HL-60/S4 treated with retinoic acid at 250 ng/mL for 4 days and 3 days (cell line): ENCODE measurements around the gene EFL1.
"Not testable (repeated sequence)": the region's sequence is repeated elsewhere in the genome, so short reads cannot be mapped to it uniquely, and the experiment has no call there.

Experiments
- in situ Hi-C: fragments of 300-500 bp; cut with MboI; formaldehyde crosslinking; loops from 2 replicates; pipeline ENCODE4 v1.7.0; 2022; ENCODE audit warnings: low sequenced_read_pairs

The EFL1 gene

DNA sequence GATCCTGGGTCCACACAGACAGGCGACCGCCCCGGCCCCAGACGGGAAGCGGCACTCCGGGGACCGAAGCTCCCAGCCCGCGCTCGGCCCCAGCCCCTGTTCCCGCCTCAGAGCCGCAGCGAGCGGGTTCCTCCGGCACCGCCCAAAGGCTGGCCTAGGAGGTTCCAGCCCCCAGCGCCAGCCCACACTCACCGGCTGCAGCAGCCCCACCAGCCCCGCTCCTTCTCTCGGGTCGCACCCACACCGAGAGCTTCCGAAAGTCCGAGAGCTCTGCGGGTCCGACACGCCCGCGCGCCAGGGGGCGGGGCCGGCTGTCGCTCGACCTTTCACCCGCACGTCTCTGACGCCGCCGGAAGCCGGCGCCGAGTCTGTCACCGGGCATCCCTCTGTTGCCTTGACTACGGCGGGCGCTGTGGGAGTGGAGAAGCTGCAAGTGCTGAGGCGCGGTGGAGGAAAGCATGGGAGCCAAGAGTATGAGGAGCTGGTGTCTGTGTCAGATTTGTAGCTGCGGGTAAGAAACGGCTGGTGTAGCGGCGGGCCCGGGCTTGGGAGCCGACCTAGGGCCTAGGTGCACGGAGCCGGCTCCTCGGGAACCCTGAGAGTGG, at the start of gene EFL1, which contains the start of gene SAXO2:
TSS of gene EFL1 (minus strand) at position 313 of the 605 bp plus-strand sequence. CDS start 956 bp downstream, outside the sequence.
TSS of gene SAXO2 (plus strand) at position 397 of the 605 bp plus-strand sequence. CDS start at position 459, 62 bp downstream.
- in situ Hi-C loops: no loop called here

DNA sequence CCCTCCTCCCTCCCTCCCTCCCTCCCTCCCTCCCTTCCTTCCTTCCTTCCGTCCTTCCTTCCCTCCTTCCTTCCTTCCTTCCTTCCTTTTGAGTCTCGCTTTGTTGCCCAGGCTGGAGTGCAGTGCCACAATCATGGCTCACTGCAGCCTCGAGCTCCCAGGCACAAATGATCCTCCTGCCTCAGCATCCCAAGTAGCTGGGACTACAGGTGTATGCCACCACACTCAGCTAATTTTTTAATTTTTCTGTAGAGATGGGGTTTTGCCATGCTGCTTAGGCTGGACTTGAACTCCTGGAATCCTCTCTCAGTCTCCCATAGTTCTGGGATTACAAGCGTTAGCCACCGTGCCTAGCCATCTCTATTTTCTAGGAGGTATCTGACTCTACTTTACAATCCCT, 48.8 kb upstream of the EFL1 start:
- in situ Hi-C loops: not testable (repeated sequence)

DNA sequence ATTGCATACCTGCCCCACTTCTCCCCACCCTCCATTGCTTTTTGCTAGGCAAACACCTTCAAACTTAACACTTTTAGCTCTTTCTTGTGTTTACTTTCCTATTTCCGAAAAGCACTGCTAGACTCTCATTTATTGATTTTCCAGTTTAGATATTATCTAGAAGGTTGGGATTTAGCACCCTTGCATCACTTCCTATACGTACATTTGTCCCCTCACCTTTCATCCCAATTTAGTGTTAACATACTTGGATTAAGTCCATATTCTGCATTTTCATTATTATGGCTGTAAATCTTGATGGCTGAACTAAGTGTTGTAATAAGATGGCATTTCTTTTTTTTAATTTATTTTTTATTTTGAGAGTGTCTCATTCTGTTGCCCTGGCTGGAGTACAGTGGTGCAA, 47.3 kb upstream of the EFL1 start:
- in situ Hi-C loops: no loop called here

DNA sequence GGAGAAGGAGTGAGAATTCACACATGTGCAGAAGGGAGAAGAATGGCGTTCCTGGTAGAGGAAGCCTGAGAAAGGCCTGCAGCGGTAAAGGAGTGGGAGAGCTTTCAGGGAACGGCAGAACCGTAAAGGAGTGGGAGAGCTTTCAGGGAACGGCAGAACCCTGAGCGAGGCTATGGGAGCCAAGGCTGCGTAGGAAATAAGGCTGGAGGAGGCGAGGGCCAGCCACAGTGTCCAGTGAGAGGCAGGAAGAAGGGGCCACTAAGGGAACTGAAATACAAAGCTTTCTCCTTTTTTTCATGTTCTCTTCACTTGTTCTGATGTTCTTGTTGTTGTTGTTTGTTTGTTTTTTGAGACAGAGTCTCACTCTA, 45.2 kb upstream of the EFL1 start:
- in situ Hi-C loops: no loop called here

DNA sequence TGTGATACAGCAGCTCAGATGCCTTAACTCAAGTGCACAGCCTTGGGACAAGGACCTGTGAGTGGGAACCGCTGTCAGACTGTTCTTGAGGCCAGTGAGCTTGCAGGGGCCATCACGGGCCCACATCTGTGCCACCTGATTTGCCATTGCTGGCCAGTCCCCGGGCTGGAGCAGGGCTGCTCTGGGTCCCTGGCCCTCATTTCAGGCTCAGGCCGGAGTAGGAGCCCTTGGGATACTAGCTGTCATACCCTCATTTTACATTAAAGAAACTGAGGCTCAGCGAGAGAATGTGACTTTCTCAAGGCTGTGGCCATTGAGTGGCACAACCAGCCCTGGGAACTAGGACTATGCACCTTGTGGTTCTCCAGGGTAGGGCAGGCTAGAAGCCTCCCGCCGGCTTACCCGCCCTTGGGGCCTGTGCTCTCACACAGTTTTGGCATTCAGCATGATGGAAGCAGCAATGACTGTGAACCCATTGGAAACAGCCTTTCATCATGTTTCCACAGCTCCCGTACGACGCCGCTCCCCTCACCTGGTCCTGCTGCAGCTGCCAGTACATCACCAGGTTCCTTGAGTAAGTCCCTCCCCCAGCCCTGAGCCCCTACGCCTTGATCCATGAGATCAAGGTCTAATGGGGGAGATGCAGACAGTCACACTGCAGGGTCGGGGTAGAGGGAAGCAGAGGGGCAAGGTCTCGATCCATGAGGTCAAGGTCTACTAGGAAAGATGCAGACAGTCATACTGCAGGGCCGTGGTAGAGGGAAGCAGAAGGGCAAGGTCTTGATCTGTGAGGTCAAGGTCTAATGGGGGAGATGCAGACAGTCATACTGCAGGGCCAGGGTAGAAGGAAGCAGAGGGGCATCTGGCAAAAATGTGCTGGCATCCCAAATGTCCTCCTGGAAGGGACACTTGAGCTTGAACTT, 44.5 kb upstream of the EFL1 start:
- in situ Hi-C loops: no loop called here

DNA sequence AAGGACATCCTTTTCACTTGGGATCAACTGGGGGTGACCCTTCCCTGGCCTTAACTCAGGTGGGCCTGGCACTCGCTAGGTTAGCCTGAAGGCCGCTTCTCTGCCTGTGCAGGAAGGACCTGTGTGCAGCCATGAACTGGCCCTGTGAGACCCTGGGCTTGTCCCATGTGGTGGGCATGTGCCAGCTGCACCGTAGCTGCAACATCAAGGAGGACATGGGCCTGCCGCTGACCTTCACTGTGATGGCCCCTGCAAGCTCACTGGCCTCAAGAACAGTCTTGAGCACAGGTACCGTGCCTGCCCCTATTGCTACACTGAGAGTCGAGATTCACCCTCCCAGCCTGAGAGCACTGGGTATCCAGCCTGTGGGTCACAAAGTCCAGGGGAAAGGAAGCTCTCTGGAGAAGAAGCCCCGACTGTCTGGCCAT, 43.1 kb upstream of the EFL1 start:
- in situ Hi-C loops: no loop called here

DNA sequence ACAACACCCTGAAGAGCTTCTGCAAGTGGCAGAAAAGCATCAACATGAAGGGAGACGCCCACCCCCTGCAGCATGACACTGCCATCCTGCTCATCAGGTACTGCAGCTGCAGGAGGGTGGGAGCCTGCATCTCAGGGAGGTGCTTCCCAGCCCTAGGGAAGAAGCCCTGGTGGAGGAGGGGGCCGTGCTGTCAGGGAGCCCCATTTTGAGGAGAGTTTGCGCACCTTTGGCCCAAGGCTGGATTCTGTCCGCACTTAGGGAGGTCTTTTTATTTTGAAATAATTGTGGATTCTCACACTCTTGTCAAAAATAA, 42.2 kb upstream of the EFL1 start:
- in situ Hi-C loops: no loop called here

DNA sequence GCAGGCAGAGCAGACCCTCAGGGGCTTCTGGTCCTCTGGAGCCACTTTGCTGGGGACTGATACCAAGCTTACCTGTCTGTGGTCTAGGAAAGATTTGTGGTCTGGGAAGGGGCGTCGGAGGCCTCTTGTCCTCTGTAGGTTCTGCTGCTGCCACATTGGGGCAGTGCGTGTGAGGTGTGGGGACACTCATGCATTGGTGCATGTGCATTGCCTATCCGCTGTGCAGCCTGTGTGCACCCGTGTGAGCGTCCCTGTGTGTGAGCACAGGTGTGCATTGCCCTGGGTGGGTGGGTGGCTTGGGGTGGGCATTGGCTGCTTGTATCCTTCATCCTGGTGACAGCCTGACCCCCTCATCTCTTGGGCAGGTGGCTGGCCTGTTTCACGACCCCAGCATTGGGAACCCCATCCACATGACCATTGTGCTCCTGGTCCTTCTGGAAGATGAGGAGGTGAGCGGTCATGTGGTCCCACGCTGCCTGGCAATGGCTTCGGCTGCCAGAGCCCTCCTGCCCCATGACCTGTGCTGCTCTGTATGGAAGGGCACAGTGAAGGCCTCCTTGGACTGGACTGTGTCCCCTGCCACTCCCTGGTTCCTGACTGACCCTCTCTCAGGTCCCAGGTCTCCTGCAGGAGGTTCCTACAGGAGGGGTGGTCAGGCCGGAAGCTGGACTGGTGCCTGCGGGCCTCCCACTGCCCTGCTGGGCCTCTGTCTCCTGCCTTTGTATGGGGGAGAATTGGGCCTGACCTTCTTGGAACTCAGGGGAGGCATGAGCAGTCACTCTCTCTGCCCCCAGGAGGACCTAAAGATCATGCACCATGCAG, 41.6 kb upstream of the EFL1 start:
- in situ Hi-C loops: no loop called here

DNA sequence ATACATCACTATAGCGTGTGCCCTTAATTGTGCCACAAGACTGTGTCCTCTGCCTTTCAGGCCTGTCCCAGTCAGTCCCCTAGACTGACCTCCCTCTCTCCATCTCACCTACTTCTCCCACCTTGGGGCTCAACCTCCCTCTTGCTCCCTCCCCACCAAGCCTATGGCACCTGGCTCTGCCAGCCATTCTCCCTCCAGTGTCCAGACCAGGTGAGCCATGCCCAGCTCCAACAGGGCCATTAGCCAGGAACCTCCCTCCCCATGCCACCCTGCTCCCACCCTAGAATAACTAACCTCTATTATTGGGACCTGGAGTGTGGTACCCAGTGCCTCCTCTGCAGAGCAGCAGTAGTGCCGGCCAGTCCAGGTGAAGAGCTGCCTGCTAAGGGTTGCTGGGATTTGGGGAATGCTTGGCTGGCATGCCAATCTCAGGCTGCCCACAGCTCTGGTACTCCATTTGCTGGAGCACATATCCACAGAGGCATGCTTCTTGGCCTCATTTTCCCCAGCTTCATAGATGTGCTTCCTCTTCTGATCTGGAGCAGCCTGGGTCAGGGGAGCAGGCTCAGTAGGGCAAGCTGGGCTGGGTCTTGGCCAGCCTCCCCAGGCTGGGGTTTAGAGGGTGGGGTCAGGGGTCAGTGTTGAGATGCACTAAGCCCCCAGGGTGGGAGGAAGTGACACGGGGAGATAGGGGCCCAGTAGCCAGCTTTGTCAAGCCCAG, 38.9 kb upstream of the EFL1 start:
- in situ Hi-C loops: no loop called here

DNA sequence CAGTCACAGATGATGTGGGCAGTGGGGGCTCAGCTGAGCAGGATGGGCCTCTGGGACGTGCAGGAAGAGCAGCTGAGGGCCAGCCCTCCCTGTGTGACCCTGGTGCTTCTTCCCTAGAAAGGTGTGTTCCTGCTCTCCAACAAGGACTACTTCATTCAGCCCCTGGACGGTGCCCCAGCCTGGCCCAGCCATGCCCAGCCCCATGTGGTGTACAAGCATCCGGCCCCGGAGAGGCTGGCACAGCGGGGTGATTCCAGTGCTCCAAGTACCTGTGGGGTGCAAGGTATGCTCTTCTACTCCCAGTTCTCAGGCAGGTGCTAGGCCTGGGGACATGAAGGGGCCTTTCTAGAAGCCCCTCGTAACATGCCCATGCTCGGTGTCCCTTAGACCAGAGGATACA, 38.3 kb upstream of the EFL1 start:
- in situ Hi-C loops: no loop called here

DNA sequence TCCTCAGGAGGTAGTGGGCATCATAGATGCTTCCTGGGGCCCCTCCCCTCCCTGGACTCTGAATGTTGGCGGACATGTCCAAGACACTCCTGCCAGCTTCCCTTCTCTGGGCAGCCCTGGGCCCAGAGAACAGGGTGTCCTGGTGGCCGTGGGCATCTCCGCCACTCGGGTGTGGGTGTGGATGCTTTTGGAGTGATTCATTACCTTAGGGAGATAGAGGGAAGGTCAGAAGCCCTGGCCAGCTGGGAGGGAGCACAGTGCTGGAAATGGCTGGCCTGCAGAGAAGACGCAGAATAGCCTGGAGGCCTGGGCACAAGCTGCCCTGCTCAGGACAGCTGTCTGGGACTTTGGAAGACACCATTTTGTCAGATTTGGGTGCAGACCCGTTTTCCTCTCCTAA, 37.8 kb upstream of the EFL1 start:
- in situ Hi-C loops: not testable (repeated sequence)

DNA sequence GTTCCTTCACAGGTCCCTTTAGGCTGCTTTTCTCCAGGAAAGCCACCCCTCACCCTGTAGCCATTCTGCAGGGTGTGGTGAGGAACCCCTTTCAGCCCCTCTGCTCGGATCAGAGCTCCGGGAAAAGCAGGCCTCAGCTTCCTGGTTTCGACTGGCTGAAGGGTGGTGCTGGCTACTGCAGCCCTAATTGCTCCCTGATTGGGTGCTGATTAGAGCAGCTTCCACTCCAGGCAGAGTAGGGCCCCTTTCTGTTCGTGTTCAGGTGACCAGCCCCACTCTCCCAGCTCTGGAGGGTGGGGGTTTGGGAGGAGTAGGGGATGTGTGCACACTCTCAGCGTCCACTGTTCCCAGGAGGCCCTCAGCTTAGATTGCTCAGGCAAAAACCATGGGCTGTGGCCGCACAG, 37.0 kb upstream of the EFL1 start:
- in situ Hi-C loops: not testable (repeated sequence)

DNA sequence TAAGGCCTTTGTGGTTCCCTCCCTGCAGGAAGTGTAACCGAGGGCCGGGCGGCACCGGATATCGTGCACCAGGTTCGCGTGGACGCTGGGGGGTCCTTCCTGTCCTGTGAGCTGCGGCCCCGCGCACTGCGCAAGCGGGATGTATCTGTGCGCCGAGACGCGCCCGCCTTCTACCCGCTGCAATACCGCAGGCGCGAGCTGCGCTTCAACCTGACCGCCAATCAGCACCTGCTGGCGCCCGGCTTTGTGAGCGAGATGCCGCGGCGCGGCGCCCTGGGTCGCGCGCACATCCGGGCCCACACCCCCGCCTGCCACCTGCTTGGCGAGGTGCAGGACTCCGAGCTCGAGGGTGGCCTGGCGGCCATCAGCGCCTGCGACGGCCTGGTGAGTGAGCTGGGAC, 36.0 kb upstream of the EFL1 start:
- in situ Hi-C loops: no loop called here

DNA sequence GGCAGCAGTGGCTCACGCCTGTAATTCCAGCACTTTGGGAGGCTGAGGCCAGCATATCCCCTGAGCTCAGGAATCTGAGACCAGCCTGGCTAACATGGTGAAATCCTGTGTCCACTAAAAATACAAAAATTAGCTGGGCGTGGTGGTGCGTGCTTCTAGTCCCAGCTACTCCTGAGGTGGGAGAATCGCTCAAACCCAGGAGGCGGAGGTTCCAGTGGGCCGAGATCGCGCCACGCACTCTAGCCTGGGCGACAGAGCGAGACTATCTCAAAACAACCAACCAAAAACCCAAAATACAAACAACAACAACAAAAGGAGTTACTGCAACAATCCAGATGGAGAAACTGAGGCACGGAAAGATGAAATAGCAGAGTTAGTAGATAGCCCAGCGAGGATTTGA, 35.5 kb upstream of the EFL1 start:
- in situ Hi-C loops: no loop called here

DNA sequence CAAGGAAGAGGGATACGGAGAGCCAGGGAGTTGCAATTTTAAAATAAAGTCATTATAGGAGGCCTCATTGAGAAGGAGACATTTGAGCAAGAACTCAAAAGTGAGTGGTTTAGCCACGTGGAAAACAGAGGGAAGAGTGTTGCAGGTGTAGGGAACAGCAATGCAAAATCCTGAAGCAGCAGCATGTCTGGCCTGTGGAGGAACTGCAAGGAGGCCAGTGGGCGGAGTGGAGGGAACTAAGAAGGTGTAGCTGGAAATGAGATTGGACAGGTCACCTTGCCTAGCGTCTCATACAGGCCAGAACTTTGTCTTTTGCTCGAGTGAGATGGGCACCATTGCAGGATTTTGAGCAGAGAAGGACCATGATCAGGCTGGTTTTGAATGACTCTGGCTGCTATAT, 35.0 kb upstream of the EFL1 start:
- in situ Hi-C loops: no loop called here

DNA sequence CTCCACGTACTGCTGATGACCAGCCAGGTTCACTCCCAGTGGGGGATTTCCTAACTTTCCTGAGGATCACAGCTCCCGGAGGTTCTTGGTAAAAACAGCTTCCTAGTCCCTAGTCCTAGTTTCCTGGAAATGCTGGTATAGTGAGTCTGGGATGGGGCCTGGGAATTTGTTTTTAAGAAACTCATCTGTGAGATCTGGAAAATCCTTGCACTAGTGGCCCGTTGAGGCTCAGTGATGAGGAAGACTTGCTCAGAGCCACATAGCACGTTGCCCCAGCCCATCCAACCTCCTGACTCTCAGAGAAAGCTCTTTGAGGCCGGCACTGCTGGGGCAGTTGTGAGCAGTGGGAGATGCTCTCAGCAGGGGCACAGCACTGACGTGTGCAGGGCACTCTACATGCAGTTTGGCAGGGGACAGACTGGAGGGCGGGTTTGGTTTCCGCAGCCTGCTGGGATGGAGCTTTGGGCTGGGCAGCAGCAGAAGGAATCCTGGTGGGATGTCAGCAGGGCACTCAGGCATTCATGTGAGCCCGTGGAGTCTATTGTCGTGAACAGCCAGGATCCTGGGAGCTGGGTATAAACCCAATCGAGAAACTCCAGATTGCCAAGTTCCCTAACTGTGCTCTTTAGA, 31.6 kb upstream of the EFL1 start:
- in situ Hi-C loops: no loop called here

DNA sequence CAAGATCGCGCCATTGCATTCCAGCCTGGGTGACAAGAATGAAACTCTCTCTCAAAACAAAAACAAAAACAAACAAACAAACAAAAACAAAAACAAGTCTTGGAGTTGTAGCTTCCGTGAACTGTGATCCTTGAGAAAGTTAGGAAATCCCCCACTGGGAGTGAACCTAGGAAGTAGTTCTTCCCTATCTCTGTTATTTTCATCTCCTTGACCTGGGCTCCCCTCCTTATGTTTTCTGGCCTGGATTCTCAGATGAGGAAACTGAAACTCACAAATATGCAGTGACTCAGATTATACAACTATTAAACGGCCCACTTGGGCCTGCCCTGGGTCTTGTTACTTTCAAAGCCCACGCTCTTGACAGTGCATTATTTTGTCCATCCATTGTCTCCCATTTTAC, 29.7 kb upstream of the EFL1 start:
- in situ Hi-C loops: no loop called here

DNA sequence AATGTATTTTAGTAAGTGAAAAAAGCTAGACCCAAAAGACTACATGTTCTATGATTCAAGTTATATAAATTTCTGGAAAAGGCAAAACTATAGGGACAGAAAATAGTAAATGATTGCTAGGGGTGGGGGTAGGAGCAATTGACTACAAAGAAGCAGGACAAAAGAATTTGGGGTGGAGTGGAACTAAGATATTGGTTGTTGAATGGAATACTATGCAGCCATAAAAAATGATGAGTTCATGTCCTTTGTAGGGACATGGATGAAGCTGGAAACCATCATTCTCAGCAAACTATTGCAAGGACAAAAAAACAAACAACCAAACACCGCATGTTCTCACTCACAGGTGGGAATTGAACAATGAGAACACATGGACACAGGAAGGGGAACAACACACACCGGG, 25.7 kb upstream of the EFL1 start:
- in situ Hi-C loops: not testable (repeated sequence)

DNA sequence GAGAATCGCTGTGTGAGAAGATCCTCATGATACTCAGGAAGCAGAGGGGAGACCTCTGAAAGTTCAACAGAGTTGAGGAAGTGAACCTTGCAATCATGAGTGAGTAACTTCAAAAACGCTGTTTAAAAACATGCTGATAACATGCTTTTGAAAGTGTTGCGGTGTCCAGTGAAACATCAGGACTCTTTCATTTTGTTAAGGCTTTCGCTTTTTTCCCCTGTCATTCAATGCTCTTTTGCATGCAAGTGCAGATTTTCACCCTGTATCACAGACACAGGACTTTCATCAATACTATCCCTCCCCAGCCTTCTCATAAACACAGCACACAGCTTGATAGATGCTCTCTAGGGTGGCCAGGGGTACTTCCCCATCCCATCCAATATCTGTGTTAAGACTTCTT, 23.9 kb upstream of the EFL1 start:
- in situ Hi-C loops: not testable (repeated sequence)

DNA sequence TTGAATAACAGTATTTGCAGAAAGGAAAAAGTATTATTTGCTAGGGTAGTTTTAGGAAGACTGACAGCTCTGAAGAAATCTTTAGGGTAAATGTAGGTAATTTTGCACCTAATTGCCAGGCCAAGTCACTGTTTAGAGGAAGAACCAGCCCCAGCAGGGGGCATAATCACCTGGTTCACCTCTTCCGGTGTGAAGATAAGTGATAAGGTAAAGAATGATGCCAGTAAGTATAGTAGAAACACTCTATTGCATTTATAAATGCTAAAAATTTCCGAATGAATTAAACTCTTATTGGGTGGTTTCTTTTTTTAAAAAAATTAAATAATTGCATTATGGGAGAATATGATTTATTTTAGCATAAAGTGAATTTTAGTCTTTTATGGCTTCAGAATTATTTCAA, 21.8 kb upstream of the EFL1 start:
- in situ Hi-C loops: not testable (repeated sequence)

DNA sequence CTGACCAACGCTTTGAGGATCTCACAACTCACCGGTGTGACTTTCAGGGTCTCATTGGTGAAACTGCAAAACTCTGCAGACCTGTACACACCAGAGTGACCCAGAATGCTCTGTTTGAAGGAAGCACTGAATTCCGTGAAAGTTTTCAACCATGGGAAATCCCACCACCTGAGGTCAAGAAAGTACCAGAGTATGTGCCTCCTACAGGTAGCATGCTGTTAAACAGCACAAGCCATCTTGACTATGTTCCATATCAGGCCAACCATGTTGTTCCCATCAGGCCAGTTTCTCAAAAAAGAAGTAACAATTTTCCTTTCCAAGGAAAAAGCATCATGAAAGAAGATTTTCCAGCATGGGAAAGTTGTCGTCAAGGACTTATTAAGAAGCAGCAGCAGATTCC, 19.9 kb upstream of the EFL1 start:
- in situ Hi-C loops: not testable (repeated sequence)
